ENCODE results near the gene EML1.

- TF ChIP-seq EZH2phosphoT487 (IDR thresholded peaks at IDR 0.05) (no peak), CTCF (IDR thresholded peaks at IDR 0.05) (no peak)
These were observed 9.3 kb downstream of the EML1 start for GRCh38 chr14:99802301-99803105.

All from neural progenitor cell (in vitro differentiated cells).